Lung (tissue), 12 donors: ENCODE measurements around the gene SHISA5. TPM values are rescaled to one million over a fixed set of nuclear protein-coding genes. Genes with fewer than 3 reads are reported as not detected.
A peak's percentile ranks its signal among the peaks of the same experiment; 100 is the strongest.
"Not testable (repeated sequence)": the region's sequence is repeated elsewhere in the genome, so short reads cannot be mapped to it uniquely, and the experiment has no call there.

Source experiments
- ATAC-seq: fragments of 200-7000 bp; cut with Tn5 transposase; one replicate; pipeline ENCODE4 v1.9.1; 2020; ENCODE audit warnings: moderate number of reproducible peaks; ENCODE audit not compliant: insufficient read depth, low FRiP score
- DNase-seq, 3 donors: peaks; one replicate each; pipeline ENCODE4 v3.0.0-alpha.2; 2013 to 2017
- H3K27ac ChIP-seq, 2 donors: one replicate each; pipeline ENCODE4 v1.5.1; 2013; ENCODE audit warnings: mild to moderate bottlenecking in 2 of 2, moderate library complexity in 2 of 2, control low read depth in 1 of 2, inconsistent platforms in 1 of 2, low read depth in 1 of 2, low read length in 1 of 2
- H3K27me3 ChIP-seq, 3 donors: one replicate each; pipeline ENCODE4 v1.5.1; 2013; ENCODE audit warnings: low read length in 2 of 3; ENCODE audit not compliant: control insufficient read depth in 3 of 3, insufficient read depth in 3 of 3
- H3K36me3 ChIP-seq, 4 donors: one replicate each; pipeline ENCODE4 v1.5.1; 2013; ENCODE audit warnings: low read length in 4 of 4, mild to moderate bottlenecking in 1 of 4, moderate library complexity in 1 of 4; ENCODE audit not compliant: control insufficient read depth in 4 of 4, insufficient read depth in 4 of 4
- H3K4me1 ChIP-seq, 5 donors: one replicate each; pipeline ENCODE4 v1.5.1; 2013; ENCODE audit warnings: low read length in 5 of 5, mild to moderate bottlenecking in 2 of 5, moderate library complexity in 1 of 5; ENCODE audit not compliant: control insufficient read depth in 5 of 5, insufficient read depth in 5 of 5
- H3K4me3 ChIP-seq: one replicate; pipeline ENCODE4 v1.5.1; 2013; ENCODE audit warnings: mild to moderate bottlenecking, control low read depth, moderate library complexity
- H3K9ac ChIP-seq, 2 donors: one replicate each; pipeline ENCODE4 v1.5.1; 2013; ENCODE audit warnings: low read length in 2 of 2, control low read depth in 1 of 2; ENCODE audit not compliant: insufficient read depth in 1 of 2
- H3K9me3 ChIP-seq, 4 donors: one replicate each; pipeline ENCODE4 v1.5.1; 2013; ENCODE audit warnings: low read length in 3 of 4, mild to moderate bottlenecking in 1 of 4, moderate library complexity in 1 of 4; ENCODE audit not compliant: control insufficient read depth in 4 of 4, insufficient read depth in 3 of 4
- CTCF ChIP-seq: IDR thresholded peaks from 2 replicates; pipeline ENCODE4 v1.5.1; 2012; ENCODE audit warnings: mild to moderate bottlenecking; ENCODE audit errors: control extremely low read depth, extremely low read depth
- WGBS, 2 donors: extraction: QIAGEN DNeasy Blood & Tissue Kit; methylation state at CpG; one replicate each; pipeline ENCODE4 v1.1.7; 2013; 5-methylcytosine and 5-hydroxymethylcytosine counted together
- polyA plus RNA-seq, 2 donors: library from polyadenylated mRNA; stranded (reverse); fragments of 200-250 nt; gene quantifications; one replicate each; pipeline ENCODE4 v1.2.1, GENCODE V29; 2013
- total RNA-seq, 2 donors: library from RNA; depleted of rRNA in 1 of 2; stranded (reverse); fragments of >200 nt in 1 of 2; gene quantifications; one replicate each; pipeline ENCODE4 v1.2.1, GENCODE V29; 2014 to 2021
- donor health status: control.
- donor health status: control.
- donor health status: Bipolar disorder and iron deficiency.
- donor health status: healthy.
- donor health status: DM: yes; HTN: yes; CAD: no.

The SHISA5 gene
- total and polyA plus RNA-seq, 4 donors = 70.5 to 184 (median 131) TPM

GRCh38 chr3:48552111-48552951 is 48.4 kb upstream of the SHISA5 start:
- Histone ChIP-seq H3K4me1 (peaks cover 0 to 10% (median 6%) of the 10 kb centered on the region in 5 donors), H3K27ac (peak overlapping the region in 1 of 2 donors; percentile 8), H3K9ac (no peak overlapping the region), H3K36me3 (peaks cover 0 to 1% (median under 1%) of the 10 kb centered on the region in 4 donors), H3K4me3 (no peak overlapping the region), H3K9me3 (no peaks in the 10 kb centered on the region), H3K27me3 (no peaks in the 10 kb centered on the region)
- ATAC-seq = no peak
- 77 to 81% methylated on average over 14 of the region's 14 CpGs for WGBS, 2 donors
- DNase-seq = peak; percentile 31 to 48 (median 36)
- no peak for TF ChIP-seq CTCF

GRCh38 chr3:48551651-48552050 is 47.7 kb upstream of the SHISA5 start:
- H3K9ac ChIP-seq, H3K27ac ChIP-seq, H3K4me3 ChIP-seq, H3K9me3 ChIP-seq, H3K36me3 ChIP-seq, H3K4me1 ChIP-seq, ATAC-seq, DNase-seq, H3K27me3 ChIP-seq: not testable (repeated sequence)
- 87 to 96% methylated on average over 7 of the region's 7 CpGs for WGBS, 2 donors

- no peak overlapping the region for H3K27ac ChIP-seq
- peak; percentile 93 for TF ChIP-seq CTCF
- H3K4me1 ChIP-seq = peaks cover 0 to 7% (median 0%) of the 10 kb centered on the region in 5 donors
- no peaks in the 10 kb centered on the region for H3K27me3 ChIP-seq
- peaks cover 0 to 3% (median under 1%) of the 10 kb centered on the region in 4 donors for H3K36me3 ChIP-seq
- 70 to 74% methylated on average over 10 of the region's 10 CpGs for WGBS, 2 donors
- no peak overlapping the region for H3K9ac ChIP-seq
- DNase-seq (peak; percentile 79 to 81 (median 81)), ATAC-seq (peak; percentile 86)
- no peaks in the 10 kb centered on the region for H3K9me3 ChIP-seq
- H3K4me3 ChIP-seq = no peak overlapping the region
These were observed 45.0 kb upstream of the SHISA5 start for GRCh38 chr3:48548729-48549705.

GRCh38 chr3:48548126-48548525 is 44.2 kb upstream of the SHISA5 start:
- ATAC-seq (no peak), DNase-seq (peak in 1 of 3 donors; percentile 35)
- peaks cover 0 to 3% (median under 1%) of the 10 kb centered on the region in 4 donors for H3K36me3 ChIP-seq
- no peak for TF ChIP-seq CTCF
- no peaks in the 10 kb centered on the region for H3K9me3 ChIP-seq
- H3K4me1 ChIP-seq = peaks cover 0 to 7% (median 0%) of the 10 kb centered on the region in 5 donors
- whole genome bisulfite sequencing, 2 donors = 85 to 96% methylated on average over 5 of the region's 5 CpGs
- no peak overlapping the region for H3K27ac ChIP-seq
- H3K9ac ChIP-seq = no peak overlapping the region
- no peak overlapping the region for H3K4me3 ChIP-seq
- no peaks in the 10 kb centered on the region for H3K27me3 ChIP-seq
